T-helper 17 cell (primary cell): ENCODE measurements around the gene RAB3B. TPM values are rescaled to one million over a fixed set of nuclear protein-coding genes. Genes with fewer than 3 reads are reported as not detected.
"Not testable (repeated sequence)": the region's sequence is repeated elsewhere in the genome, so short reads cannot be mapped to it uniquely, and the experiment has no call there.

Experiments
- ATAC-seq: fragments of 150-1000 bp; cut with Tn5 transposase; 2 replicates; pipeline ENCODE4 v1.10.0; 2021; ENCODE audit warnings: mild to moderate bottlenecking, moderate library complexity
- DNase-seq, 3 donors: peaks; one replicate each; pipeline versions ENCODE4 v3.0.0 to v3.0.0-alpha.2; 2020 to 2021
- H3K9me3 ChIP-seq: one replicate; pipeline ENCODE4 v1.7.0; 2013; ENCODE audit warnings: low read length, mild to moderate bottlenecking; ENCODE audit not compliant: control insufficient read depth, poor library complexity, severe bottlenecking
- H3K27ac Mint-ChIP-seq: one replicate; pipeline ENCODE4 v1.8.0; 2022; ENCODE audit warnings: mild to moderate bottlenecking, moderate library complexity, mixed read lengths
- H3K27me3 Mint-ChIP-seq: one replicate; pipeline ENCODE4 v1.8.0; 2022; ENCODE audit warnings: mixed read lengths
- H3K36me3 Mint-ChIP-seq: one replicate; pipeline ENCODE4 v1.8.0; 2022; ENCODE audit warnings: low read depth, mixed read lengths
- H3K4me1 Mint-ChIP-seq: one replicate; pipeline ENCODE4 v1.8.0; 2022; ENCODE audit warnings: mild to moderate bottlenecking, mixed read lengths
- H3K4me3 Mint-ChIP-seq: one replicate; pipeline ENCODE4 v1.8.0; 2022; ENCODE audit warnings: mild to moderate bottlenecking, moderate library complexity, mixed read lengths
- total RNA-seq, 4 donors: library from RNA in 2 of 4; stranded (reverse) in 2 of 4; gene quantifications; one replicate each; pipeline ENCODE4 v1.2.3 and lab custom pipeline; 2022 to 2026

Gene RAB3B
- total RNA-seq, 2 donors from 2014 or later = 0.02 TPM; not detected in 1

DNA sequence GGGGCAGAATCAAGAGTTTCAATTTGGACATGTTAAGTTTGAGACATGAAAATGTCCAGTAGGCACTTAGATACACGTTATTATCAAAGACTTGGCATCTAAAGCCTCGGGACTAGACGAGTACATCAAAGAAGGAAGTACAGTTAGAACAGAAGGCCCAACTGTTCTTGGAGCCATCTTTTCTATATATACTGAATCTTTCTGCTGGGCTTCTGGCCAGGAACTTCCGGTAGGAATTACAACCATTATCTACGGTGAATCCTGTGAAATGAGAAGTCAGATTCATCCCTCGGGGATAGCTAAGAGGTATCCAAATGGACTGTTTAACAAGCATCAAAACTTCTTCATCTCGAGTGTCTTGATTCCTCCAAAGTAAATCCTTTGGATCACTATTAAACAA, 77.6 kb downstream of the RAB3B start:
- no peaks in the 10 kb centered on the region for H3K9me3 ChIP-seq
- Mint-ChIP-seq H3K27me3 (peaks cover 59% of the 10 kb centered on the region), H3K36me3 (peaks cover 3% of the 10 kb centered on the region), H3K27ac (no peak overlapping the region), H3K4me1 (no peaks in the 10 kb centered on the region), H3K4me3 (no peak overlapping the region)
- ATAC-seq (no peak), DNase-seq (no peak)

DNA sequence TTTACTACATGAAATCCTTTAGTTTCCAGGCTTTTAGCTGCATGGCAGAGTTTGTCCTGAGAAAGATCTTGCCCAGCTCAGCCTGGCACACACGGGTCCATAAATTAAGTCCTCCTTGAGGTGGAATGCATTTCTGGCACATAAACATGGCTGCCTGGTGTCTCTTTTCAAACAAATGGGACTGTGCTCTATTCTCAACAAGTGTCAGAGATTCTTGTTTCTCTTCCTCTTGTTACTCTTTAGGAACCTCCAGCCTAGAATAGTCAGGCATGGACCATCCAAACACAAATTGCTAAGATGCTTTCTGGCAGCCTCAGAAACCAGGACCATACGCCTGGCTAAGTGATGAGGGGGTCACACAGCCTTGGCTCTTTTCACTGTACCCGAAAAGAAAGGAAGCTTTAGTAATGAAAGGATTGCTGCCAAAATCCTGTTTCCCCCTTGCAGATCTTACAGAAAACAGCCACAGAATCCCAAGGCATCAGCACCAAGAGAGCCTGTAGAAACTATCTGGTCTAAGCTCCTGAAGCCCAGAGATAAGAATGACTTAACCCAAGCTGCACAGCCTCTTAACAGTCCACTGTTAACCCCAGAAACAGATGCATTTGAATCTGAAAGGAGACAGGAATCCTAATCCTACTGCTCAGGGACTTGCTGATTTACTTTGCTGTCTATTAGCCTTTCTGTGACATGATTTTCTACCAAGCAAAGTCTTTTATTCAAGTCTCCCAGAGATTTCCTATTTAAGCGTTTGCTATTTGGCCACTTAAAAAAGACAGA, 80.1 kb downstream of the RAB3B start:
- no peaks in the 10 kb centered on the region for H3K9me3 ChIP-seq
- Mint-ChIP-seq H3K4me1 (no peaks in the 10 kb centered on the region), H3K36me3 (peaks cover 3% of the 10 kb centered on the region), H3K4me3 (no peak overlapping the region), H3K27ac (no peak overlapping the region), H3K27me3 (peaks cover 46% of the 10 kb centered on the region)
- DNase-seq (no peak), ATAC-seq (no peak)

DNA sequence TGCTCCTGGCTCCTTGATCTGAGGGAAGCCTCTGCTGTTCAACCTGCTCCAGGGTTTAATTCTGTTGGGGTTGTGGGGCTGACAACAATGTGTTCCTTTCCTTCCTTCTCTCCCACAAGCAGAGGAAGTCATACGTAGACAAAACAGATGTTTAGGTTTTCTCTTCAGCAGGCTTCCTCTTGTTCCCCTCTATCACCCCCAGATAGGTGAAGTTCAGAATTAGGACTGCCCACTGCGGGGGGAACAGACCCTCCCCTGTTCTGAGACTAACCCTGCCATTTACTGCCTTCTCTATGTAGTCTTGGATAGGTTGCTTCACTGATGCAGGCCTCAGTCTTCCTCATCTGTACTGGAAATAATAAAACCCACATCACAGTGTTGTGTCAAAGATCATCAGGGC, 82.0 kb downstream of the RAB3B start:
- Mint-ChIP-seq H3K4me1 (peaks cover 1% of the 10 kb centered on the region), H3K36me3 (peaks cover 3% of the 10 kb centered on the region), H3K27ac (no peak overlapping the region), H3K27me3 (peaks cover 34% of the 10 kb centered on the region), H3K4me3 (no peak overlapping the region)
- no peaks in the 10 kb centered on the region for H3K9me3 ChIP-seq
- ATAC-seq (no peak), DNase-seq (no peak)

DNA sequence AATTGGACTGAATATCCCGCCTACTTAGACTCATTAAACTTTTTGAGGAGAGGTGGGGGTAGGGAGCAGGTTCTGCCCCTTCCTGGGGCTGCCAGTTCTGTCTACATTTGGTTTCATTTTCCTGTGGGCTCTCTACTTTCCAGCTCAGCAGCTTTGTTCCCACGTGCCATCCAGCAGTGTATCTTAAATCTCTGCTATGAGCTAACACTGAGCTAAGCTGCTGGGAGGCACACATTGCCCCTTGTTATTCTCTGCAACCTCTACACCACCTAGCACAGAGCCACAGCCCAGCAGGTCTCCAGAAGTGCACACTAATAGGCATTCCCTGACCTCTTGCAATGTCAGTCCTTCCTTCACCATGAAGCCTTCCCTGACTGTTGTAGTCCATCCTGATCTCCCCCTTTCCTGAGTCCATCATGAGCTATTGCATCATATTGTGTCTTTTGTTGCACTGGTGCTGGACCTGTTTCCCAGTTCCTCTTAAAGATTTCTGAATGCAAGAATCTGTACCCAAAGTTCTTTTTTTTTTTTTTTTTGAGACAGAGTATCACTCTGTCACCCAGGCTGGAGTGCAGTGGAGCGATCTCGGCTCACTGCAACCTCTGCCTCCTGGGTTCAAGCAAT, 83.3 kb downstream of the RAB3B start:
- no peaks in the 10 kb centered on the region for H3K9me3 ChIP-seq
- H3K4me3 Mint-ChIP-seq = no peak overlapping the region
- H3K4me1 Mint-ChIP-seq = peaks cover 2% of the 10 kb centered on the region
- H3K27me3 Mint-ChIP-seq = peaks cover 25% of the 10 kb centered on the region
- no peak for ATAC-seq
- H3K36me3 Mint-ChIP-seq = no peaks in the 10 kb centered on the region
- peak overlapping the region; percentile 43 for H3K27ac Mint-ChIP-seq
- no peak for DNase-seq

DNA sequence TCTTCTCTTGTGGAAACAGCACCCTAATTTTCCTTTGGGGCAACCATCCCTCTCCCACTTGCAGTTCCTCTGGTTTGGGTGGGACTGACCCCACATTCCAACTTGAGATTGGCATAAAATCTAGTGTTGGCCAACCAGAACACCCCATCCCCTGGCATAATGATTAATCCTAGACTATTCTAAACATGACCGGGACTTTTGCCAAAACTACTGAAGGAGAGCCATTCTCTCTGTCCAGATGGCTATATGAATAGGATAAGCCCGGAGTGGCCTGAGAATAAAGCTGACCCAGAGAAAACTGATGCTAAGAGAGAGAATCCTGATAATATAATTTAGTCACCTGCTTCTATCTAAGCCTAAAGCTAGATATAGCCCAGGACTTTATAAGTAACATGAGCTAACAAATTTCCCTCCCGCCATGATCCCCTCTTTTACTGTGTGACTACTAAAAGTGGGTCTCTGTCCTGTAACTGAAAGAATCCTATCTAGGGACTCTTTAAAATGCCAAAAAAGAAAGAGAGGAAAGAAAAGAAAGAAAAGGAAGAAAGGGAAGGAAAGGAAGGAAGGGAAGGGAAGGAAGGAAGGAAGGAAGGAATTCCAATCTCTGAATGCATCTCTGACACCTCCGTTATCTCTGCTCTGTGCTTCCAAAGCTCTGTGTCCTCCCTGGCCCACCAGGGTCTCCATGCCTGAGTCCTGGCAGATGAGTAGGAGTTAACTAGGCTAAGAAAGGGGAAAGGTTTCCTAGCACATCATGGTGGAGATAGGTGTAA, 84.0 kb downstream of the RAB3B start:
- H3K27me3 Mint-ChIP-seq = peaks cover 20% of the 10 kb centered on the region
- H3K9me3 ChIP-seq = no peaks in the 10 kb centered on the region
- ATAC-seq (no peak), DNase-seq (no peak)
- peaks cover 2% of the 10 kb centered on the region for H3K4me1 Mint-ChIP-seq
- no peak overlapping the region for H3K4me3 Mint-ChIP-seq
- peak overlapping the region; percentile 19 for H3K27ac Mint-ChIP-seq
- no peaks in the 10 kb centered on the region for H3K36me3 Mint-ChIP-seq

DNA sequence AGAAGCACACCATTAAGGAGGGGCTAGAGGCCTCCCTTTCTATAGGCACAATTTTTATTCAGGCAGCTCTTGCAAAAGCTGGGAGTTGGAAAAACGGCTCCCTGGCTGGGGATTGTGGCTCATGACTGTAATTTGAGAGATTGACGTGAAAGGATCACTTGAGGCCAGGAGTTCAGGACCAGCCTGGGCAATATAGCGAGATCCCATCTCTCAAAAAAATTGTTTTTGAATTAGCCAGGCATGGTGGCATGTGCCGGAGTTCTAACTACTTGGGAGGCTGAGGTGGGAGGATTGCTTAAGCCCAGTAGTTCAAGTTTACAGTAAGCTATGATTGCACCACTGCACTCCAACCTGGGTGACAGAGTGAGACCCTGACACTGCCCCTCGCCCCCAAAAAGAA, 88.0 kb downstream of the RAB3B start:
- Mint-ChIP-seq H3K27ac (no peak overlapping the region), H3K36me3 (no peaks in the 10 kb centered on the region), H3K4me3 (no peak overlapping the region), H3K27me3 (peaks cover 34% of the 10 kb centered on the region), H3K4me1 (peaks cover 2% of the 10 kb centered on the region)
- DNase-seq (no peak), ATAC-seq (no peak)
- H3K9me3 ChIP-seq = no peaks in the 10 kb centered on the region

DNA sequence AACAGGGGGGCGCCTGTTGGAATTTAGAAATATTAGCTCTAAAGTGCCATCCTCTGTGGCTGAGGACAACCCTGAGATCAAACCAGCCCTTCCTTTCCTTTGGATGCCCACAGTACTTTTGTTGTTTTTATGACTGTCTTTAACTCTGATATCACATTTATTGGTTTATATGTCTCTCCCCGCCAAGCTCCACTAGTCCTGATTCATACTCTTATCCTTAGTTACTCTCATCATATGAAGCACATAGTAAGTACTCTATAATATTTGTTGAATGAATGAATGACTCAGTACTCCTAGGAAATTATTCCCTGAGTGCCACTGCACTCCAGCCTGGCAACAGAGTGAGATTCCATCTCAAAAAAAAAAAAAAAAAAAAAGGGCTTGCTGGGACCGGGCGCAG, 89.3 kb downstream of the RAB3B start:
- H3K36me3 Mint-ChIP-seq = no peaks in the 10 kb centered on the region
- DNase-seq = no peak
- H3K27ac Mint-ChIP-seq = peak overlapping the region; percentile 45

DNA sequence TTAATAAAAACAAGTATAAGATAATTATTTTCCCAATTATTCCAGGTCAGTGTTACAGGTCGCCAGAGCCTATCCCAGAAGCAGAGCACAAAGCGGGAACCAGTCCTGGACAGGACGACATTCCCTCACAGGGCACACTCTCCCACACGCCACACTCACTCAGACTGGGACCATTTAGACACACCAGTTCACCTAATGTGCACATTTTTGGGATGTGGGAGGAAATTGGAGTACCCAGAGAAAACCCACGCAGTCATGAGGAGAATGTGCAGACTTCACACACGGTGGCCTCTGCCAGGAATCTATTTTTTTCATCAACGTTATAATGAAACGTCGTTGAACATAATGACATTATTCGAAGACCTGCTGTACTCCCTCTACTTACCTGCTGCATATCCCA, 91.5 kb downstream of the RAB3B start:
- H3K27ac Mint-ChIP-seq = no peak overlapping the region
- peaks cover 7% of the 10 kb centered on the region for H3K4me1 Mint-ChIP-seq
- no peaks in the 10 kb centered on the region for H3K36me3 Mint-ChIP-seq
- no peak overlapping the region for H3K4me3 Mint-ChIP-seq
- no peak for ATAC-seq
- DNase-seq = no peak
- no peaks in the 10 kb centered on the region for H3K9me3 ChIP-seq
- H3K27me3 Mint-ChIP-seq = peaks cover 65% of the 10 kb centered on the region

More for the DNA sequence above, 89.3 kb downstream of the RAB3B start:
- peaks cover 44% of the 10 kb centered on the region for H3K27me3 Mint-ChIP-seq
- H3K9me3 ChIP-seq = no peaks in the 10 kb centered on the region
- ATAC-seq = no peak
- peaks cover 6% of the 10 kb centered on the region for H3K4me1 Mint-ChIP-seq
- no peak overlapping the region for H3K4me3 Mint-ChIP-seq

DNA sequence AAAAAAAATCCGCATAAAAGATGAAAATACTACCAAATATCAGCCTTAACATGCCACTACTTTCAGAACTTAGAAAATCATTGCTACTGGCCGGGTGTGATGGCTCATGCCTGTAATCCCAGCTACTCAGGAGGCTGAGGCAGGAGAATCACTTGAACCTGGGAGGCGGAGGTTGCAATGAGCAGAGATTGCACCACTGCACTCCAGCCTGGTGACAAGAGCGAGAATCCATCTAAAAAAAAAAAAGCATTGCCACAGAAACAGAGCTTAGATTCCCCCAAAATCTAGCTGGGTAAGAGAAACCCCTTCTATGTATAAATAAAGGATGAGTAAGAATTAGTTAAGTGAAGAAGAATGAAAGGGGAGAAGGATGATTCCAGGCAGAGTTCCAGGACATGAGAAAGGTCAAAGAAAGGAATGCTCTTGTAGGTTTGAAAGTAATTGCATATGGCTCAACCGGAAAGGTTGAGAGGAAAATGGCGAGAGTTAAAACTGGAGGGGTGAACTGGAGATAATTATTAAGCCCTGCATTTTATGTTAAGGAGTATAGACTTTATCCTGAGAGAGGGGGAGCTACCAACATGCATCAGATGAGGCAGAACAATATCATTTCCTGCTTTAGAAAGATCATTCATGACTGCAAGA, 92.3 kb downstream of the RAB3B start:
- H3K9me3 ChIP-seq = no peaks in the 10 kb centered on the region
- H3K4me3 Mint-ChIP-seq = no peak overlapping the region
- DNase-seq (no peak), ATAC-seq (no peak)
- H3K27ac Mint-ChIP-seq = no peak overlapping the region
- peaks cover 5% of the 10 kb centered on the region for H3K4me1 Mint-ChIP-seq
- no peaks in the 10 kb centered on the region for H3K36me3 Mint-ChIP-seq
- peaks cover 73% of the 10 kb centered on the region for H3K27me3 Mint-ChIP-seq

DNA sequence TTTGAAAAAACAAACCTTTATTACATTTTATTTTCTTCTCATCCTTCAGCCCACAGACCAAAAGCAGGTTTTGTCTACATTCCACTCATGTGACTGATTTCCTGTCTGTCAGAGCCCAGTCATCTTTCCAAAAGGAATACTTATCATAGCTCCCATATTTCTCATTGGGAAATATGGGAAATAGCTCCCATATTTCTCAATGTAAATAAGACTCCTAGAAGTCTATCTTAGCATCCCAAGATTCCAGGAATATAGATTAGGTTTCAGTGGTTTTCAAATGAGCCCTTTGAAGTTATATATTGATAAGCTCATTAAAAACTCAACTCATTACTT, 92.8 kb downstream of the RAB3B start:
- peaks cover 75% of the 10 kb centered on the region for H3K27me3 Mint-ChIP-seq

DNA sequence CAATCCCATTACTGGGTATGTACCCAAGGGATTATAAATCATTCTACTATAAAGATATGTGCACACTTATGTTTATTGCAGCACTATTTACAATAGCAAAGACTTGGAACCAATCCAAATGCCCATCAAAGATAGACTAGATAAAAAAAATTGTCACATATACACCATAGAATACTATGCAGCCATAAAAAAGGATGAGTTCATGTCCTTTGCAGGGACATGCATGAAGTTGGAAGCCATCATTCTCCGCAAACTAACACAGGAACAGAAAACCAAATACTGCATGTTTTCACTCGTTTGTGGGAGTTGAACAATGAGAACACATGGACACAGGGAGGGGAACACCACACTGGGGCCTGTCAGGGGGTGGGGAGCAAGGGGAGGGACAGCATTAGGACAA, 95.8 kb downstream of the RAB3B start:
- not testable (repeated sequence) for H3K4me1 Mint-ChIP-seq, H3K4me3 Mint-ChIP-seq, H3K9me3 ChIP-seq, H3K27ac Mint-ChIP-seq, H3K36me3 Mint-ChIP-seq, ATAC-seq, DNase-seq
- H3K27me3 Mint-ChIP-seq = peaks cover 89% of the 10 kb centered on the region

More for the DNA sequence above, 92.8 kb downstream of the RAB3B start:
- H3K27ac Mint-ChIP-seq = no peak overlapping the region
- DNase-seq (no peak), ATAC-seq (no peak)
- no peaks in the 10 kb centered on the region for H3K36me3 Mint-ChIP-seq
- no peak overlapping the region for H3K4me3 Mint-ChIP-seq
- H3K9me3 ChIP-seq = no peaks in the 10 kb centered on the region
- peaks cover 5% of the 10 kb centered on the region for H3K4me1 Mint-ChIP-seq

DNA sequence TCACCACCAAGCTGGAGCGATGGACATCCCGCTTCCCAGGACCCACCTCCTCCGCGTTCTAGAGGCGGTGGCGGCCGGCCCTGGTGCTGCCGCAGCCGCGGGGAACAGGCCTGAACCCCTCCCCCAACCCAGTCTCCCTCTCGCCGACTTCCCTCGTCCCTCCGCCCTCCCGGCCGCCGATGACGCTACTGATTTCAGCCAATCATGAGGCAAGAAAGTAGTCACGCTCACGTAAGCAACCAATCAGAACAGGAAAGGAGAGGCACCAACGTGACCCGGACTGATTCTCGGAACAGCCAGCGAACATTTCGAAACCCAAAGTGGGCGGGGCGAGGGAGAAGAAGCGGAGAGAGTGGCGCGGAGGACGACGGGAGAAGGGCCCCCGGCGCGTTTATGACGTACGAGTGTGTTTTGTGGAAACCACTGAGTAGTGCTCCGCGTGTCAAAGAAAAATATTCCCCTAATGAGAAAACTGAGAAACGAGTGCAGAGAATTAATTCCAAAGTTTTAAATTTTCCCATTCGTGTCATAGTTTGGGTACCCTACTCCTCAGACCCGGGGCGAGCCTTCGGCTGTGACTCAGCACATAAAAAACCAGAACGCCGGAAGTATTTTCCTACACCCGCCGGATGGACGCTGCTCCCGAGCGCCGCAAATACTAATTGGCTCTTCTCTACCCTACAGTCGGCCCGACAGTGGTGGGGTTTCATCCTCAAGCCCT, 111.7 kb downstream of the RAB3B start, which contains the start of gene NRDC:
Gene NRDC (minus strand): TSS at position 112 of the 721 bp plus-strand sequence. CDS start 112 bp downstream, outside the sequence.
- Mint-ChIP-seq H3K36me3 (peaks cover 6% of the 10 kb centered on the region), H3K27ac (no peak within 1 kb of the TSS), H3K4me3 (no peak within 1 kb of the TSS), H3K27me3 (peaks cover 21% of the 10 kb centered on the region), H3K4me1 (peaks cover 18% of the 10 kb centered on the region)
- no peaks in the 10 kb centered on the region for H3K9me3 ChIP-seq
- DNase-seq = peak; percentile 96 to 98 (median 97)
- peak; percentile 93 for ATAC-seq

DNA sequence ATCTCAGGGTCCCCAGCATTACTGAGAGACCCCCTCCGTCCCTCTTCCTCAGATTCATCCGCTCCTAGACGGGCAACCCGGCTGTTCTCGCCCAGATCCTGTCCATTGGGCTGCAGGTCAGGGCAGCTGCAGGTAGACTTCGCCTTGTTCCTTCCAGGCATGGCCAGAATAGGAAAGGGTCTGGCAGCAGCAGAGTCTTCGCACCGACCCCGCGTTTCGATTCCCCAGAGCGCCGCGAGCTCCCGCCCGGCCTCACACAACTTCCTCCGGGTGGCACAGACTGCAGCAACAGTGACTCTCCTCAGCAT, 112.2 kb downstream of the RAB3B start:
- no peak overlapping the region for H3K27ac Mint-ChIP-seq
- H3K4me1 Mint-ChIP-seq = peaks cover 18% of the 10 kb centered on the region
- DNase-seq = no peak
- H3K27me3 Mint-ChIP-seq = peaks cover 16% of the 10 kb centered on the region
- no peaks in the 10 kb centered on the region for H3K9me3 ChIP-seq
- H3K36me3 Mint-ChIP-seq = peaks cover 6% of the 10 kb centered on the region
- no peak for ATAC-seq
- no peak overlapping the region for H3K4me3 Mint-ChIP-seq
